Stomach (tissue), 4 donors: ENCODE results near the gene TBC1D4.

Source experiments
- CTCF ChIP-seq, 7 experiments: fragments of 450-650 bp in 4 of 7; fragments of 200-600 bp in 3 of 7; sonication (generic) in 3 of 7; IDR thresholded peaks; one replicate each; pipeline ENCODE4 v1.5.1; 2016 to 2019; ENCODE audit warnings: antibody characterized with exemption in 7 of 7, control low read depth in 2 of 7, mild to moderate bottlenecking in 1 of 7
- EP300 ChIP-seq: sonication (generic); formaldehyde crosslinking; IDR thresholded peaks from one replicate; pipeline ENCODE4 v1.6.1; 2017; ENCODE audit warnings: antibody characterized with exemption
- POLR2A ChIP-seq, 4 donors: fragments of 450-650 bp; IDR thresholded peaks; one replicate each; pipeline ENCODE4 v1.6.1; 2016; ENCODE audit warnings: antibody characterized with exemption in 4 of 4, control low read depth in 2 of 4, mild to moderate bottlenecking in 1 of 4, moderate library complexity in 1 of 4
- POLR2AphosphoS5 ChIP-seq, 3 donors: sonication (generic); formaldehyde crosslinking; IDR thresholded peaks; one replicate each; pipeline ENCODE4 v1.6.1; 2016; ENCODE audit warnings: antibody characterized with exemption in 3 of 3

- no peak for TF ChIP-seq CTCF (IDR thresholded peaks at IDR 0.05)
- TF ChIP-seq POLR2AphosphoS5 (IDR thresholded peaks at IDR 0.05), result no peak
- TF ChIP-seq POLR2A (IDR thresholded peaks at IDR 0.05), result no peak
- TF ChIP-seq EP300, result no peak
Observed at GRCh38 chr13:75250526-75251178, 231.3 kb downstream of the TBC1D4 start.
